Keratinocyte (primary cell): ENCODE results near the gene MAP2K4.

Experiments
- EZH2 ChIP-seq: IDR thresholded peaks from one replicate; pipeline ENCODE4 v1.6.1; 2012; ENCODE audit warnings: inconsistent platforms, mild to moderate bottlenecking, low read length, moderate library complexity
- TF ChIP-seq, protein P1 (sequence below), 3 experiments: IDR thresholded peaks in 1 of 3; conservative IDR thresholded peaks in 1 of 3; optimal IDR thresholded peaks in 1 of 3; 2 replicates in 2 of 3; 3 replicates in 1 of 3; pipeline versions ENCODE3 to v1.5.1; 2011; ENCODE audit warnings: low read length in 3 of 3, mild to moderate bottlenecking in 3 of 3, moderate library complexity in 2 of 3, control low read depth in 1 of 3, inconsistent platforms in 1 of 3; ENCODE audit not compliant: insufficient read depth in 2 of 3; ENCODE audit errors: extremely low read depth in 1 of 3

DNA sequence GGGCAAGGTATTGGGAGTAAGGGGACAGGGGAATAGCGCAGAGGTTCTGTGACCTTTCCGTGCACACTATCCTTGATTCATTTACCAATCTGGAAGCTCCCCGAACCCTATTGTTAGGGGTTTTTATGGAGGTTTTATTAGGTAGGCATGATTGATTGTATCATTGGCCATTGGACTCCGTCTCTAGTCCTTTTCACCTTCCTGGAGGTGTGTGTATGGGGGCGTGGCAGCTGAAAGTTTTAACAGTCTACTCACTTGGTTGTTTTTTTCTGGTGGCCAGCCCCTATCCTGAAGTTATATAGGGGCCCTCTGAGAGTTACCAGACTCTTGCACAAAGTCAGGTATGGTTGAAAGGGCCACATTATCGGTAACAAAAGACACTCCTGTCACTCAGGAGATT, 23.0 kb downstream of the MAP2K4 start:
- TF ChIP-seq, protein P1, sequence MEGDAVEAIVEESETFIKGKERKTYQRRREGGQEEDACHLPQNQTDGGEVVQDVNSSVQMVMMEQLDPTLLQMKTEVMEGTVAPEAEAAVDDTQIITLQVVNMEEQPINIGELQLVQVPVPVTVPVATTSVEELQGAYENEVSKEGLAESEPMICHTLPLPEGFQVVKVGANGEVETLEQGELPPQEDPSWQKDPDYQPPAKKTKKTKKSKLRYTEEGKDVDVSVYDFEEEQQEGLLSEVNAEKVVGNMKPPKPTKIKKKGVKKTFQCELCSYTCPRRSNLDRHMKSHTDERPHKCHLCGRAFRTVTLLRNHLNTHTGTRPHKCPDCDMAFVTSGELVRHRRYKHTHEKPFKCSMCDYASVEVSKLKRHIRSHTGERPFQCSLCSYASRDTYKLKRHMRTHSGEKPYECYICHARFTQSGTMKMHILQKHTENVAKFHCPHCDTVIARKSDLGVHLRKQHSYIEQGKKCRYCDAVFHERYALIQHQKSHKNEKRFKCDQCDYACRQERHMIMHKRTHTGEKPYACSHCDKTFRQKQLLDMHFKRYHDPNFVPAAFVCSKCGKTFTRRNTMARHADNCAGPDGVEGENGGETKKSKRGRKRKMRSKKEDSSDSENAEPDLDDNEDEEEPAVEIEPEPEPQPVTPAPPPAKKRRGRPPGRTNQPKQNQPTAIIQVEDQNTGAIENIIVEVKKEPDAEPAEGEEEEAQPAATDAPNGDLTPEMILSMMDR (optimal IDR thresholded peaks at IDR 0.05 in 1 of 3, IDR thresholded peaks at IDR 0.05 in 1 of 3, conservative IDR thresholded peaks at IDR 0.05 in 1 of 3; ENCODE audit: extremely low read depth in 1 of 3, insufficient read depth in 2 of 3, low read length in 3 of 3): no peak
- no peak for TF ChIP-seq EZH2
